Coronary artery (tissue), 2 donors: ENCODE measurements around the gene CHRNA4.

Experiments used
- DNase-seq: peaks from one replicate; pipeline ENCODE4 v3.0.0-alpha.2; 2017; ENCODE audit warnings: low spot score
- H3K27ac ChIP-seq, 2 donors: fragments of 200-600 bp; sonication (generic); one replicate each; pipeline ENCODE4 v1.5.1; 2016 to 2019
- H3K4me3 ChIP-seq: fragments of 200-600 bp; sonication (generic); 2 replicates; pipeline ENCODE4 v1.5.1; 2016; ENCODE audit warnings: mild to moderate bottlenecking, moderate library complexity
- CTCF ChIP-seq: fragments of 200-600 bp; sonication (generic); IDR thresholded peaks from one replicate; pipeline ENCODE4 v1.5.1; 2019; ENCODE audit warnings: antibody characterized with exemption

The CHRNA4 gene

DNA sequence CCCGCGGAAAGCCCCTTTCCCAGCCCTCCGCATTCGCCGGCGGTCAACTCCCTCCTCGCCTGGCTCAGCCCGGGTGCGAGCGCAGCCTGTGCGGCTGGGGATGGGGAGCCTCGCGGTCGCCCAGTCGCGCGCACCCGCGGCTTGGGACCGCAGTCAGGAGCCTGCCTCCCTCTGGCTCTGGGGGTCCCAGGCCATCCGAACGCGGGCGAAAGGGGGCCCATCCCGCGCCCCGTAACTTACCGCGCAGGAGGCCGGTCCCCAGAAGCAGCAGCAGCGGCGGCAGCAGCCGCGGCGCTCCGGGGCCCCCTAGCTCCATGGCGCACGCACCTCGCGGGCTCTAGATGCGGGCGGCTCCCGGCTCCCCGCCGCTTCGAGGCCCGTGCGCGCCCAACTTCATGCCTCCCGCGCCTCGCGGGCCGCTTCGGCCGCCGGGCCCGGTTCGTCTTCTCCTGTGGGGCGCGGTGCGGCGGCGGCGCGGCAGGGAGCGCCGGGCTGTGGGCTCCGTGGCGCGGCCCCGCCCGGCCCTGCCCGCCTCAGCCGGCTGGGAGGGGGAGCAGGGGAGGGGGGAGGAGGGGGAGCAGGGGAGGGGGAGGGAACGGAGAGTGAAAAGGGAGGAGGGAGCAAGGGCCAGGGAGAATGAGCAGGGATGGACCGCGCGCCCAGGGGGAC is at the start of gene CHRNA4:
TSS of gene CHRNA4 (minus strand) at position 500 of the 669 bp plus-strand sequence. CDS start at position 316, 184 bp downstream.
- peak within 1 kb of the TSS; percentile 38 for H3K4me3 ChIP-seq
- no peak for TF ChIP-seq CTCF
- DNase-seq, result no peak

GRCh38 chr20:63409834-63410435 is 48.8 kb upstream of the CHRNA4 start:
- no peak for DNase-seq
- H3K4me3 ChIP-seq, result no peak overlapping the region
- TF ChIP-seq CTCF, result no peak
- H3K27ac ChIP-seq, result no peak overlapping the region

More for the DNA sequence above, at the start of gene CHRNA4:
- no peak within 1 kb of the TSS for H3K27ac ChIP-seq

GRCh38 chr20:63409066-63409833 is 48.1 kb upstream of the CHRNA4 start:
- TF ChIP-seq CTCF, result no peak
- no peak overlapping the region for H3K27ac ChIP-seq
- H3K4me3 ChIP-seq, result no peak overlapping the region
- DNase-seq, result no peak

- Histone ChIP-seq H3K4me3 (no peak overlapping the region), H3K27ac (no peak overlapping the region)
- TF ChIP-seq CTCF, result no peak
- DNase-seq, result no peak
Observed at GRCh38 chr20:63408684-63409046, 47.5 kb upstream of the CHRNA4 start.

GRCh38 chr20:63407928-63408683 is 47.0 kb upstream of the CHRNA4 start:
- no peak overlapping the region for H3K27ac ChIP-seq
- H3K4me3 ChIP-seq, result no peak overlapping the region
- no peak for DNase-seq
- no peak for TF ChIP-seq CTCF

DNA sequence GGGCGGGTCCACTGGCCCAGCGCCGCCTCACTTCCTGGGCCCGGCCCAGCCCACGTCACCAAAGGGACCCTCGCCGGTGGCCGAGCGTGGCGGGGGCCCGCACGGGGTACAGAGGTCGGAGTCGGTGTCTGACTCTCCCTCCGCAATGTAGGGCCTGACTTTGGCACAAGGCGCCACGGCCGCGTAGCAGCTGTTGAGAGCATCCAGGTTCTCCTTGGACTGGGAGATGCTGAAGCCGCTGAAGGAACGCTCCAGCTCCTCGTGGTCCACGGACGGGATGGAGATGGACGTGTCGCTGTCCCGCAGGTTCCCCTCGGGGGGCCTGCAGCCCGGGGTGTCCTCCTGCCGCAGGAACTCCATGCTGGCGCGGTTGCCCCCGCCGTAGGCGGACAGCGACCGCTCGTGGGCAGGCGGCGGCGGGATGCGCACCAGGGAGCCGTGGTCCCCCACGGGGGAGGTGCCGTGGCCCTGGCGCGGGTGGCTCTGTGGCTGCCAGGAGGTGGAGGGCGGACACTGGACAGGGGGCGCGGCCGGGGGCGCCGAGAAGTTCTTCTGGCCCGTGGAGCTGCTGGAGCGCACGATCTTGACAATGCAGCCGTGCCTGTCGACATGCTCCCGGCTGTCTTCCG is 45.6 kb upstream of the CHRNA4 start:
- no peak for DNase-seq
- no peak for TF ChIP-seq CTCF
- H3K4me3 ChIP-seq, result no peak overlapping the region
- no peak overlapping the region for H3K27ac ChIP-seq
